Spleen (tissue), 11 donors: ENCODE results near the gene ERBB2. TPM values are rescaled to one million over a fixed set of nuclear protein-coding genes. Genes with fewer than 3 reads are reported as not detected.

Source experiments
- DNase-seq: peaks from one replicate; pipeline ENCODE4 v3.0.0-alpha.2; 2020
- H3K27ac ChIP-seq, 8 donors: fragments of 200-600 bp; sonication (generic) in 7 of 8; 1 replicate in 4 of 8; 2 replicates in 4 of 8; pipeline versions ENCODE4 v1.5.0 to v1.8.0; 2016 to 2021; ENCODE audit warnings: inconsistent platforms in 4 of 8, mild to moderate bottlenecking in 4 of 8, moderate library complexity in 1 of 8
- H3K27me3 ChIP-seq, 7 donors: fragments of 200-600 bp; sonication (generic) in 6 of 7; replicated peaks in 1 of 7; 1 replicate in 4 of 7; 2 replicates in 3 of 7; pipeline versions ENCODE4 v1.5.0 to v1.8.0; 2016 to 2021; ENCODE audit warnings: inconsistent platforms in 3 of 7, mild to moderate bottlenecking in 1 of 7
- H3K36me3 ChIP-seq, 6 donors: fragments of 200-600 bp; sonication (generic) in 5 of 6; 1 replicate in 4 of 6; 2 replicates in 2 of 6; pipeline versions ENCODE4 v1.5.0 to v1.8.0; 2016 to 2021; ENCODE audit warnings: inconsistent platforms in 2 of 6
- H3K4me1 ChIP-seq, 6 donors: fragments of 200-600 bp; sonication (generic) in 5 of 6; 1 replicate in 3 of 6; 2 replicates in 3 of 6; pipeline versions ENCODE4 v1.5.0 to v1.8.0; 2016 to 2021; ENCODE audit warnings: inconsistent platforms in 3 of 6
- H3K4me3 ChIP-seq, 8 donors: fragments of 200-600 bp; sonication (generic) in 7 of 8; 1 replicate in 4 of 8; 2 replicates in 4 of 8; pipeline versions ENCODE4 v1.5.0 to v1.8.0; 2016 to 2021; ENCODE audit warnings: inconsistent platforms in 4 of 8, mild to moderate bottlenecking in 4 of 8, moderate library complexity in 2 of 8
- H3K9me3 ChIP-seq, 8 donors: fragments of 200-600 bp; sonication (generic) in 7 of 8; 1 replicate in 4 of 8; 2 replicates in 4 of 8; pipeline versions ENCODE4 v1.5.0 to v1.8.0; 2016 to 2021; ENCODE audit warnings: inconsistent platforms in 4 of 8
- CTCF ChIP-seq, 11 experiments: fragments of 200-600 bp in 7 of 11; fragments of 450-650 bp in 4 of 11; sonication (generic) in 4 of 11; IDR thresholded peaks in 8 of 11; conservative IDR thresholded peaks in 3 of 11; 1 replicate in 7 of 11; 2 replicates in 4 of 11; pipeline versions ENCODE4 v1.4.0 to v1.8.0; 2016 to 2021; ENCODE audit warnings: antibody characterized with exemption in 11 of 11, inconsistent platforms in 4 of 11, mild to moderate bottlenecking in 1 of 11
- POLR2A ChIP-seq, 3 donors: fragments of 450-650 bp; IDR thresholded peaks; one replicate each; pipeline ENCODE4 v1.5.1; 2017; ENCODE audit warnings: antibody characterized with exemption in 3 of 3, mild to moderate bottlenecking in 1 of 3
- POLR2AphosphoS5 ChIP-seq, 3 donors: sonication (generic); formaldehyde crosslinking; IDR thresholded peaks; one replicate each; pipeline ENCODE4 v1.5.1; 2017; ENCODE audit warnings: antibody characterized with exemption in 3 of 3
- WGBS, 5 donors: extraction: QIAGEN DNeasy Blood & Tissue Kit in 3 of 5; methylation state at CpG; one replicate each; pipeline versions ENCODE4 v1.1.5 to v1.1.7; 2013 to 2018; 5-methylcytosine and 5-hydroxymethylcytosine counted together
- intact Hi-C: fragments of 100-400 bp; cut with DNase I; formaldehyde crosslinking; loops from one replicate; pipeline ENCODE4 v1.15.0; 2023; ENCODE audit warnings: low total_unique reads
- polyA plus RNA-seq, 3 donors: library from polyadenylated mRNA; stranded (reverse); fragments of 200-250 nt; gene quantifications; one replicate each; pipeline ENCODE4 v1.2.1, GENCODE V29; 2013
- total RNA-seq, 7 donors: library from RNA; depleted of rRNA in 3 of 7; stranded (reverse); fragments of >200 nt in 3 of 7; fragmentation: NEBNext Ultra II Directional in 4 of 7; extraction: Animal tissue kit (Norgen Biotek cat#: 25700) in 4 of 7; gene quantifications; one replicate each; pipeline versions ENCODE4 v1.1.0 to v1.2.1, GENCODE V29; 2016 to 2021
- donor health status: healthy with polysubstance abuse.
- donor health status: DM: no; HTN: no; CAD: no; lungs with moderate emphysema.
- donor health status: DM: no; HTN: no; CAD: no.
- donor health status: Bipolar disorder and iron deficiency.
- donor health status: healthy.
- donor health status: DM: no; HTN: no; CAD: no.
- donor health status: DM: yes; HTN: yes; CAD: no.

ERBB2 gene
- total and polyA plus RNA-seq, 10 donors: 3.4 to 15.9 (median 10.2) TPM

DNA sequence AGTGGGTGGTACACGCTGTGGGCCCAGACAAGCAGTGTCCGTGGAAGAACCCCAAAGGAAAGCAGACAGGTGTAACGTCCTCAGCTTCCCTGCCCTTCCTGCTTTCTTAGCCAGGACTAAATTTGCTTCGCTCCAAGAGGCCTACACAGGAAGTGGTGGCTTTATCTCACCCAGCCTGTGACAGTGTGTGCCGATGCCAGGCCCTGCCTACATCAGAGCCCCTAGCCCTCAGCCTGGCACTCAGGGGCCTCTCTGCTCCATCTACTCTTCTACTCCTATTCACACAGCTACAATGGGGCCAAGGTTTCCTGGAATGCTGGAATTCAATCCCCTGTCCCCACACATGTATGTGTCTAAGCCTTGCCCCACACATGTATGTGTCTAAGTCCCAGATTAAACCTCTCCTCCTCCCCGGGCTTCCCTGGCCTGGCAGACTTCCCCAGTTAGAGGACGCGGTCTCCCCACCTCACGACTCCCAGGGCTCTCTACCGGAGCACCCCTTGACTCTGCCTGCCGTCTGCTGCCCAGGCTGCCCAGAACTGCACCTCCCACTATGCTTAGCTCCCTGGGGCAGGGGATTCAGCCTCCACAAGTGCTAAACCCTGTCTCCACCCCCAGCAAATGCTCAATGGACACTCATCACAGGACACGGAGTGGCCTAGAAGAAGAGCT is 20.2 kb upstream of the ERBB2 start:
- Histone ChIP-seq H3K36me3 (peaks cover 0 to 42% (median 12%) of the 10 kb centered on the region in 6 donors), H3K4me1 (peaks cover 21 to 64% (median 58%) of the 10 kb centered on the region in 6 donors), H3K4me3 (no peak overlapping the region), H3K27me3 (no peaks in the 10 kb centered on the region), H3K27ac (peak overlapping the region; percentile 22 to 90 (median 72)), H3K9me3 (no peaks in the 10 kb centered on the region)
- WGBS, 5 donors: 43 to 56% (median 45%) methylated on average over 12 of the region's 12 CpGs
- TF ChIP-seq POLR2A (IDR thresholded peaks at IDR 0.05): no peak
- peak in 2 of 3 donors; percentile 79 to 81 for TF ChIP-seq POLR2AphosphoS5 (IDR thresholded peaks at IDR 0.05)
- intact Hi-C loops: no loop called here
- DNase-seq: peak; percentile 86

GRCh38 chr17:39683295-39683939 is 16.4 kb upstream of the ERBB2 start:
- WGBS, 5 donors: 87 to 98% (median 91%) methylated on average over 9 of the region's 9 CpGs
- intact Hi-C loops: no loop called here
- Histone ChIP-seq H3K9me3 (no peaks in the 10 kb centered on the region), H3K4me1 (peaks cover 11 to 38% (median 28%) of the 10 kb centered on the region in 6 donors), H3K27me3 (no peaks in the 10 kb centered on the region), H3K27ac (no peak overlapping the region), H3K36me3 (peaks cover 0 to 52% (median 19%) of the 10 kb centered on the region in 6 donors), H3K4me3 (no peak overlapping the region)
- no peak for TF ChIP-seq CTCF (IDR thresholded peaks at IDR 0.05 in 8 of 11, conservative IDR thresholded peaks at IDR 0.05 in 3 of 11)
- no peak for TF ChIP-seq POLR2A (IDR thresholded peaks at IDR 0.05)
- TF ChIP-seq POLR2AphosphoS5 (IDR thresholded peaks at IDR 0.05): no peak
- DNase-seq: peak; percentile 36

- DNase-seq: peak; percentile 52
- Histone ChIP-seq H3K9me3 (no peaks in the 10 kb centered on the region), H3K27ac (no peak overlapping the region), H3K36me3 (peaks cover 0 to 51% (median 19%) of the 10 kb centered on the region in 6 donors), H3K4me1 (peaks cover 5 to 36% (median 28%) of the 10 kb centered on the region in 6 donors), H3K27me3 (no peaks in the 10 kb centered on the region), H3K4me3 (no peak overlapping the region)
- TF ChIP-seq POLR2A (IDR thresholded peaks at IDR 0.05) (no peak), CTCF (IDR thresholded peaks at IDR 0.05 in 8 of 11, conservative IDR thresholded peaks at IDR 0.05 in 3 of 11) (no peak)
- WGBS, 5 donors: 91 to 96% (median 94%) methylated on average over 12 of the region's 12 CpGs
- intact Hi-C loops: no loop called here
Measured at GRCh38 chr17:39684369-39685192, 15.3 kb upstream of the ERBB2 start.

GRCh38 chr17:39687101-39687545 is 12.7 kb upstream of the ERBB2 start:
- H3K27me3 ChIP-seq: no peaks in the 10 kb centered on the region
- no peak for DNase-seq
- TF ChIP-seq POLR2AphosphoS5 (IDR thresholded peaks at IDR 0.05) (no peak), POLR2A (IDR thresholded peaks at IDR 0.05) (no peak), CTCF (IDR thresholded peaks at IDR 0.05 in 8 of 11, conservative IDR thresholded peaks at IDR 0.05 in 3 of 11) (no peak)
- intact Hi-C loops: no loop called here
- H3K4me1 ChIP-seq: peaks cover 0 to 21% (median 15%) of the 10 kb centered on the region in 6 donors
- H3K36me3 ChIP-seq: peaks cover 0 to 38% (median 17%) of the 10 kb centered on the region in 6 donors
- no peaks in the 10 kb centered on the region for H3K9me3 ChIP-seq
- peak overlapping the region in 7 of 8 donors; percentile 91 to 96 (median 91) for H3K27ac ChIP-seq
- peak overlapping the region in 6 of 8 donors; percentile 57 to 80 (median 64) for H3K4me3 ChIP-seq
- WGBS, 5 donors: 59 to 73% (median 72%) methylated on average over 6 of the region's 6 CpGs
